GM19099 (cell line): Measurements from ENCODE around the gene USP34.

Source experiments
- POLR2A ChIP-seq: IDR thresholded peaks from 3 replicates; pipeline ENCODE4 v1.6.1; 2011; ENCODE audit warnings: low read depth; ENCODE audit not compliant: insufficient read length; ENCODE audit errors: extremely low read depth

The USP34 gene

DNA sequence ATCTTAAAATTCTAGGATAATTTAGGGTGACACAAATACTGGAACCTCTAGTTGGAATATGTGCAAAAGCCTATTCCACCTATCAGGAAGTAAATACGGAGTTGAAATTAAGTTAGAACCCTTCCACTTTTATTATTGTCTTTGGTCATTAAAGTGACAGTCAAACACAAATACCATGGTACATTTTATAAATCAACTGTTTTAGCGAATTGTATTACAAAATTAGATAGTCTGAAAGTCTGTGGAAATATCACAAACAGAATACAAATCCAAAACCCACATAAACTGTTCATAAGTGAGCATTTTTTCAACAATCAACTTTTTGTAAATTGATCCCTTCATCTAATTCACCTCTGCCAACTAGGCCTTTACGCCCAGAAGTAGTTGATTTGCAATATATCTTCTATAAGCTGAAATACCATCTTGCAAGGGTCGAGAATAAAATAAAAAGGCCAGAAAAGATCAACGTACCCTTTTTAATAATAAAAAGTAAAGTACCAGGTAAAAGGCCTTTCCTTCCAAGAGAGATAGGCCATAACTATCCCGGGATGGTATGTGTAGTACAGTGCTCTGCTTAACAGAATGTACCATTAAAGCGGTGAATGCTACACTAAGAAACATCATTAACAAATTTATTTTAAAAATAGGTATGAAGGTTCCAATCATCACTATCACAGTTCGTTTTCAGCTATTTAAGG, 1.3 kb downstream of the USP34 start:
- no peak for TF ChIP-seq POLR2A

DNA sequence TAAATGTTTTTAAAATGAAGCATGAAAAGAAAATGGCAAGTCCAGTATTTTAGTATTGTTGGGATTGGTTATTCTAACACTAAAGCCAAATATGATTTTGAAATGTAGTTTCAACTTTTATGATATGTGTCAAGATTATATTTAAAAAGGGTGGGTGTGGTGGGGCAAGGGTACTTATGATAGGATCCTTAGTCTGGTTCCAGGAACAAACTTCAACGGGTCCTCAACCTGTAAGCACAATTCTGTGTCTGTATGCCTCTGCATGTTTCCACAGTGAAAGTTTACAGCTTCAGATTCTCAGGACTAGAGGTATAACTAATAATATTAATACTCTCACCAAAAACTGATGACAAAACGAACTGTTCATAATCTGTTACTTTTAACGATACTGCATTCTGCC, 5.8 kb downstream of the USP34 start:
- TF ChIP-seq POLR2A: no peak

DNA sequence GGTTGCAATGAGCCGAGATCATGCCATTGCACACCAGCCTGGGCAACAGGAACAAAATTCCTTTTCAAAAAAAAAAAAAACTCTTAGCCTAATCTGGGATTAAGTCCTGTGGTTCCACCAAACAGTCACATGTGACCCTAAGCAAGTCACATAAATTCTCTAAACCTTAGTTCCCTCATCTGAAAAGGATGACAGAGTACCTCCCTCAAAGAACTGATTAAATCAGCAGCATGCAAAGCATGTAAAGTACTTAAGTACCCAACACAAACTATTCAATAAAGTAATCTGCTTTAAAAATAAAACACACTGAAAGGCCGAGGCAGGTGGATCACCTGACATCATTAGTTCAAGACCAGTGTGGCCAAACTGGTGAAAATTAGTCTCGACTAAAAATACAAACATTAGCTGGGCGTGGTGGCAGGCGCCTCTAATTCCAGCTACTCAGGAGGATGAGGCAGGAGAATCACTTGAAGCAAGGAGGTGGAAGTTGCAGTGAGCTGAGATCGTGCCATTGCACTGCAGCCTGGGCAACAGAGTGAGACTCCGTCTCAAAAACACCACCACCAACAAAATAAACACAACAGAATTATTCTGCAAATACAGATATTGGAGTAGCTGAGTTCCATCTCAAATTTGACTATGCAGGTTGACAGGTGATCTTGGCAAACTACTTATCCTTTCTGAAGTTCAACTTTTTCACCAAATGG, 7.0 kb downstream of the USP34 start:
- no peak for TF ChIP-seq POLR2A

DNA sequence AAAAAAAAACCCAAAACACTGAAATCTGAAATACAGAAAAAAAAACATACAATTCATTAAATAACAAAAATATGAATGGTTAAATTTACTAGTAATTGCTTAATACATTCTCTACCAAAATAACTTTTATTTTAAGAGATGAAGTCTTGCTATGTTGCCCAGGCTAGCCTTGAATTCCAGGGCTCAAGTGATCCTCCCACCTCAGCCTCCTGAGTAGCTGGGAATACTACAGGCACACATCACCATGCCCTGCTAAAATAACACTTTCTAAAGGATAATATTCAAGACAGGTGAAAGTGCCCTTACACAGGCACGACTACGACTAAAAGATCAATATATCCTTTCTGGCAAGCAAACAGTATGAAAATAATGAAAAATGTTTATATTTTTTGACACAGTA, 9.5 kb downstream of the USP34 start:
- no peak for TF ChIP-seq POLR2A

DNA sequence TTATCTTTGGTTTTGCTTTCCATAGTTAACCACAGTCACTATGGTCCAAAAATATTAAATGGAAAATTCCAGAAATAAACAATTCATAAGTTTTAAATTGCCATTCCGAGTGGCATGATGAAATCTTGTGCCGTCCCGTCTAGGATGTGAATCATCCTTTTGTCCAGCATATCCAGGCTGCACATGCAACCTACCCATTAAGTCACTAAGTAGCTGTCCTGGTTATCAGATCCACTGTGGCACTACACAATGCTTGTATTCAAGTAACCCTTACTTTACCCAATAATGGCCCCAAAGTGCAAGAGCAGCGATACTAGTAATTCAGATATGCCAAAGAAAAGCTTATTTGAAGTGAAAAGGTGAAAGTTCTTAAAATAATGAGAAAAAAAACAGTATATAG, 10.7 kb downstream of the USP34 start:
- TF ChIP-seq POLR2A: no peak

DNA sequence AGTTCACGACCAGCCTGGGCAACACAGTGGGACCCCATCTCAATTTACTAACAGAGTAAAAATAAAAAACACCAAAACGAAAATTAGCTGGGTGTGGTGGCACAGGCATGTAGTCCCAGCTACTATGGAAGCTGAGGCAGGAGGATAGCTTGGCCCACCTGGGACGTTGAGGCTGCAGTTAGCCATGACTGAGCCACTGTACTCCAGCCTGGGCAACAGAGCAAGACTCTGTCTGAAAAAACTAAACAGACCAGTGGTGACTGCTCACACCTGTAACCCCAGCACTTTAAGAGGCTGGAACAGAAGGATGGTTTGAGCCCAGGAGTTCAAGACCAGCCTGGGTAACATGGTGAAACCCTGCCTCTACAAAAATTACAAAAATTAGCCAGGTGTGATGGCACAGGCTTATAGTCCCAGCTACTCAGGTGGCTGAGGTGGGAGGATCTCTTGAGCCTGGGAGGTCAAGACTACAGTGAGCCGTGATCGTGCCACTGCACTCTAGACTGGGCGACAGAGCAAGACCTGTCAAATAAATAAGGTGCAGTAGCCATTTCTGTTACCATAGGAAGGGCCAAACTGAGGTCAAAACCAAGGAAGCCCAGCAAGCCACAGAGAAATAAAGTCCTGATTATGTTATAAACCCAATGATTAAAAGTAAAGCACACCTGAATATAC, 14.0 kb downstream of the USP34 start:
- no peak for TF ChIP-seq POLR2A

DNA sequence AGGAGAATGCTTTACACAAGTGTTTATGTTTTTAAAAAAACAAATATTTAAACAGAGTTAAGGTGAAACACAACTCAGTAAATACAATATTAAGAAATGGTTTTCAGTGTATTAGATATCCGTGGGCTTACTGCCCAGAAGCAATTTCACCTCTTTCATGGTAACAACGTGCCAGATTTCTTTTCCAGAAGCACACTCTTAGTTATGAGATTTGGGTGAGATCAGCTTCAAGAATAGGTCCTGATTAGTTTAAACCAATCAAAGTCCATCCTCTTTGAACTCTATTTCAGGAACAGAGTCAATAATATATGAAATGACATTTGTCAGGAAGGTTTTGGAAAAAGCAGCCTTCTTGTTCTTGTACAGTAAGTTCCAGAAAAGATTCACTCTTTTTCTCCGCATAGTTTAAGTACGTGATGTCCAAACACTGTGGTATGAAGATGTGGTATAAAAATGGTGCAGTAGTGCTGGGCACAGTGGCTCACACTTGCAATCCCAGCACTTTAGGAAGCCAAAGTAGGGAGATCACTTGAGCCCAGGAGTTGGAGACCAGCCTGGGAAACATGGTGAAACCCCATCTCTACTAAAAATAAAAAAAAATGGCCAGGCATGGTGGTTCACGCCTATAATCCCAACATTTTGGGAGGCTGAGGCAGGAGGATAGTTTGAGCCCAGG, 14.7 kb downstream of the USP34 start:
- no peak for TF ChIP-seq POLR2A

DNA sequence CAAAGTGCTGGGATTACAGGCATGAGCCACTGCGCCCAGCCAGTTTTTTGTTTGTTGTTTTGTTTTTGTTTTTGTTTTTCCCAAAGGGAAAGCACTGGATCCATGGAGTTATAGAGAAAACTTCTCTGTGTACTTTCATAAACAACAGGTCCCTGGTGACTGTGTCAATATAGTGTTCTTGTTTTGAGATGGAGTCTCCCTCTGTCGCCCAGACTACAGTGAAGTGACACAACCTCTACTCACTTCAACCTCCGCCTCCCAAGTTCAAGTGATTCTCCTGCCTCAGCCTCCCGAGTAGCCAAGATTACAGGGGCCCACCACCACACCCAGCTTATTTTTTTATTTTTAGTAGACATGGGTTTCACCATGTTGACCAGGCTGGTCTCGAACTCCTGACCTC, 16.5 kb downstream of the USP34 start:
- no peak for TF ChIP-seq POLR2A

DNA sequence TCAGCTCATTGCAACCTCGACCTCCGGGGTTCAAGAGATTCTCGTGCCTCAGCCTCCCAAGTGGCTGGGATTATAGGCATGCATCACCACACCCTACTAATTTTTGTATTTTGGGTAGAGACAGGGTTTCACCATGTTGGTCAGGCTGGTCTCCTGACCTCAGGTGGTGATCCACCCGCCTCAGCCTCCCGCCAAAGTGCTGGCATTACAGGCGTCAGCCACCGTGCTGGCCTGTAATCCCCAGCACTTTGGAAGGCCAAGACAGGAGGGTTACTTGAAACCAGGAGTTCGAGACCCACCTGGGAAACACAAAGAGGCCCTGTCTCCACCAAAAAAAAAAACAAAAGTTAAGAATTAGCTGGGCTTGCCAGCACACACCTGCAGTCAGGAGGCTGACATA, 18.5 kb downstream of the USP34 start:
- no peak for TF ChIP-seq POLR2A

DNA sequence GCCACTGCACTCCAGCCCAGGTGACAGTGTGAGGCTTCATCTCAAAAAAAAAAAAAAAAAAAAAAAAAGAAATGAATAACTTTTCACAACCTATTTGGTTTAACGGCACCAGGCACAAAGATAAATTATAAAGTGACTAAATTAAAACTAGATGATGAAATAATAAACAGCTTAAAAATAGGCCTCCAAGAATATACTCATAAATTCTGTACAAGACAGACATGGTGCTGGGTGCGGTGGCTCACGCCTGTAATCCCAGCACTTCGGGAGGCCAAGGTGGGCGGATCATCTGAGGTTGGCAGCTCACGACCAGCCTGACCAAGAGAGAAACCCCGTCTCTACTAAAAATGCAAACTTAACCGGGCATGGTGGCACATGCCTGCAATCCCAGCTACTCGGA, 19.7 kb downstream of the USP34 start:
- TF ChIP-seq POLR2A: no peak

DNA sequence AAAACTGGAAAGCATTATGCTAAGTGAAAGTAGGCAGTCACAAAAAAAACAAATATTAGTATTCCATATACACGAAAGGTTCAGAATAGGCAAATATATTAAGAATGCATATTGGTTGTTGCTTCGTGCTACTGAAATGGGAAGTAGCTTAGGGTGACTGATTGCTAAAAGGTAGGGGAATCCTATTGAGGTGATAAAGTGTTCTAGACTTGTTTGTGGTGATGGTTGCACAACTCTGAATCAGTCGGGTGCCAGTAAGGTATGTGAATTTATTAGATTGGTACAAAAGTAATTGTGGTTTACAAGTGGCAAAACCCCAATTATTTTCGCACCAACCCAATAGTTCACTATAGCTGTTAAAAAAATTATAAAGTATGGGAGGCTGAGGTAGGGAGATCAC, 20.7 kb downstream of the USP34 start:
- no peak for TF ChIP-seq POLR2A

DNA sequence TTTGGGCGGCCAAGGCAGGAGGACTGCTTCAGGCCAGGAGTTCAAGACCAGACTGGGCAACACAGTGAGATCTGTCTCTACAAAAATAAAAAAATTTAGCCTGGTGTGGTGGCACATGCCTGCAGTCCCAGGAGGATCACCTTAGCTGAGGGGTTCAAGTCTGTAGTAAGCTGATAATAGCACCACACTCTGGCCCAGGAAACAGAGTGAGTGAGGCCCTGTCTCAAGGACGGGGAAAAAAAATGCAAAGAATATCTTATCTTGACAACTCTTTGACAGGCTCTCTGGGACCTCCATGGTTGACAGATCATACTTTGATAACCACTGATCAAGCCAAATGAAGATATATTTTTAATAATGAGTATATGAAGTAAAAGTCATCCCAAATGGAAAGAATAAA, 22.7 kb downstream of the USP34 start:
- no peak for TF ChIP-seq POLR2A

DNA sequence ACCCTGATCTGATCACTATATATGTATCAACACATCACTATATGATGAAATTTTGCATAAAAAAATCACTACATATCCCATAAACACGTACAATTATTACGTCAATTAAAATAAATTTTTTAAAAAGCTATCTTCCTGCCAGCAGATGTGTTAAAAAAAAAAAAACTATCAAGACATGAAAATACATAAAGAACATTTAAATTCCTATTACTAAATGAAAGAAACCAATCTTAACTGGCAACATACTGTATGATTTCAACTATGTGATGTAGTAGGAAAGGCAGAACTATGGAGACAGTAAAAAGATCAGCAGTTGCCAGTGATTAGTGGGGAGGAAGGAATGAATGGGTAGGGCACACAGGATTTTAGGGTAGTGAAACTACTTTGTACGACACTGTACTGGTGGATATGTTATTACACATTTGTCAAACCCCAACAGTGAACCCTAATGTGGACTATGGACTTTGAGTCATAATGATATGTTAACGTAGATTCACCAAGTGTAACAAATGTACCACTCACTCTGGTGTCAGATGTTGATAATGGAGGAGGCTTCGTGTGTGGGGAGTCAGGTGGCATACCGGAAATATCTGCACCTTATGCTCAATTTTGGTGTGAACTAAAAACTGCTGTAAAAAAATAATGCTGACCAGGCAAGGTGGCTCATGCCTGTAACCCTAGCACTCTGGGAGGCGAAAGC, 27.4 kb downstream of the USP34 start:
- no peak for TF ChIP-seq POLR2A

DNA sequence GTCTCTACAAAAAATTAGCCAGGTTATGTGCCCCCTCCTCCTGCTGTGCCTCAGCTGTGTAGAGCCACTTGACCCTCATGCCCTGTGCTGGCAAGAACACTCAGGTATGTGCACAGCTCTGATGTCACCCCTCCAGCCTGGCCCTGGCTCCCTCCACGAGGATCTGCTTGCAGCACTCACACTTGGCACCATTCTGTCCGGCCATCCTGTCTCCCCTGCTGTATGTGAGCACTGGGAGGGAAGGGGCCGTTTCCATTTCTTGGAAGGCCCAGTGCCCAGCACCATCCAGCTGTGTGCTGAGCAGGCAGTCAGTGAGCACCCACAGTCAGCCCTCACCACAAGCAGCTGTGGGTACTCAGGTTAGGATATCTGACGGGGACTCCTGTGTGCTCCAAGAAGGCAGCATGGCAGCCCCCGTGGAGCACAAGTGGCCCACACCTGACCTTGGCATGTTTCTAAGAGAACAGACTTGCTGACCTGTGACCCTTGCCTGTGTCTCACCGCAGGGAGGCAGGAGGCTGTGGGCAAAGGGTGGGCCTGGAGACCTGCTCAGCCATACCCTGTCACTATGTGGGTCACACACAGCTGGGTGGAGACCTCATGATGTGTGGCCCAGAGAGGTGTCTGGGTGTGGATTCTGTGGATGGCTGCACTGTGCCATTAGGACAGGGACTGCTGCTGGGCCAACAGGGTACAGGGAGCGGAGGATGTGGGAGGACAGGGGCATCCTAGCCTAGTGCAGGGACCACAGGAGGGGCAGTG, 31.5 kb downstream of the USP34 start:
- TF ChIP-seq POLR2A: no peak
